BJ (cell line): Measurements from ENCODE around the gene BRWD1. TPM values are rescaled to one million over a fixed set of nuclear protein-coding genes. Genes with fewer than 3 reads are reported as not detected.

Experiments used
- CTCF ChIA-PET: fragments of 350-600 bp; formaldehyde crosslinking; extraction: SDS; loops from one replicate; lab custom pipeline; 2021; ENCODE audit warnings: antibody characterized with exemption, inconsistent platforms; lab: Yijun Ruan, JAX
- POLR2A ChIA-PET: fragments of 300-600 bp; sonication (Branson Sonifier 250); formaldehyde crosslinking; extraction: SDS; loops from one replicate; lab custom pipeline; 2021; ENCODE audit warnings: antibody characterized with exemption; lab: Charles Lee
- DNase-seq: peaks from one replicate; pipeline ENCODE4 v3.0.0-alpha.2; 2011; ENCODE audit warnings: low read depth
- H3K27me3 ChIP-seq: 2 replicates; pipeline ENCODE4 v1.6.0; 2011; ENCODE audit warnings: low read length; ENCODE audit not compliant: control insufficient read depth, insufficient read depth
- H3K36me3 ChIP-seq: 2 replicates; pipeline ENCODE4 v1.5.1; 2011; ENCODE audit warnings: low read length; ENCODE audit not compliant: control insufficient read depth, insufficient read depth
- H3K4me3 ChIP-seq: 2 replicates; pipeline ENCODE4 v1.5.1; 2011; ENCODE audit warnings: low read depth, mild to moderate bottlenecking, control low read depth, low read length
- polyA plus RNA-seq: library from polyadenylated mRNA; depleted of rRNA; stranded (reverse); fragments of >200 nt; gene quantifications from 2 replicates; pipeline ENCODE4 v1.2.3, GENCODE V29; 2011
- TF ChIP-seq, protein P1 (sequence below): IDR thresholded peaks from 2 replicates; pipeline ENCODE4 v1.5.1; 2011; ENCODE audit warnings: low read depth, mild to moderate bottlenecking, control low read depth, inconsistent platforms, low read length, moderate library complexity; ENCODE audit not compliant: insufficient read depth

Gene BRWD1
- polyA plus RNA-seq, 1 experiment, result 5.9 TPM

DNA sequence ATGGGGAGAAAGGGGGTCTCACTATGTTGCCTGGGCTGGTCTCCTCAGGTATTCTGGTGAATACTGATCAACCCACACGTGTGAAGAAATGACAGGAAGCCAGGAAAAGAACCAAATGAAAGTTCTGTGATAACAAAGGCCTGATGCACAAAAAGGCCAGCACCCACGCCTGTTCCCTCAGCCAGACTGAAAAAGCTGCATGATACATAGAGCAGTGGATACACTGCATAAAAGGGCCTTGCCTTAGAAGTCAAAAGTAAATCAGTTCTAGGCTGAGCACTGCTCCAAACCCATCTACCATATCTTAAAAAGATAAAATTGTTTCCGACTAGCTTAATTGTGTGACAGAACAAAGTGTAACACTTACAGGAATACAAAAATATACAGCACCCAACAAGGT is 93.3 kb downstream of the BRWD1 start:
- Histone ChIP-seq H3K4me3 (no peak overlapping the region), H3K36me3 (peaks cover 2% of the 10 kb centered on the region; the same call in 1 of the 2 replicates), H3K27me3 (no peaks in the 10 kb centered on the region)
- POLR2A ChIA-PET, result no interaction called here
- TF ChIP-seq, protein P1, sequence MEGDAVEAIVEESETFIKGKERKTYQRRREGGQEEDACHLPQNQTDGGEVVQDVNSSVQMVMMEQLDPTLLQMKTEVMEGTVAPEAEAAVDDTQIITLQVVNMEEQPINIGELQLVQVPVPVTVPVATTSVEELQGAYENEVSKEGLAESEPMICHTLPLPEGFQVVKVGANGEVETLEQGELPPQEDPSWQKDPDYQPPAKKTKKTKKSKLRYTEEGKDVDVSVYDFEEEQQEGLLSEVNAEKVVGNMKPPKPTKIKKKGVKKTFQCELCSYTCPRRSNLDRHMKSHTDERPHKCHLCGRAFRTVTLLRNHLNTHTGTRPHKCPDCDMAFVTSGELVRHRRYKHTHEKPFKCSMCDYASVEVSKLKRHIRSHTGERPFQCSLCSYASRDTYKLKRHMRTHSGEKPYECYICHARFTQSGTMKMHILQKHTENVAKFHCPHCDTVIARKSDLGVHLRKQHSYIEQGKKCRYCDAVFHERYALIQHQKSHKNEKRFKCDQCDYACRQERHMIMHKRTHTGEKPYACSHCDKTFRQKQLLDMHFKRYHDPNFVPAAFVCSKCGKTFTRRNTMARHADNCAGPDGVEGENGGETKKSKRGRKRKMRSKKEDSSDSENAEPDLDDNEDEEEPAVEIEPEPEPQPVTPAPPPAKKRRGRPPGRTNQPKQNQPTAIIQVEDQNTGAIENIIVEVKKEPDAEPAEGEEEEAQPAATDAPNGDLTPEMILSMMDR, result no peak
- CTCF ChIA-PET, result no interaction called here
- no peak for DNase-seq

GRCh38 chr21:39218082-39218409 is 95.4 kb downstream of the BRWD1 start:
- no peaks in the 10 kb centered on the region for H3K27me3 ChIP-seq
- no peak for DNase-seq
- H3K36me3 ChIP-seq, result peaks cover 2% of the 10 kb centered on the region; the same call in 1 of the 2 replicates
- H3K4me3 ChIP-seq, result no peak overlapping the region
- CTCF ChIA-PET, result no interaction called here
- TF ChIP-seq, protein P1, result no peak
- POLR2A ChIA-PET, result no interaction called here

DNA sequence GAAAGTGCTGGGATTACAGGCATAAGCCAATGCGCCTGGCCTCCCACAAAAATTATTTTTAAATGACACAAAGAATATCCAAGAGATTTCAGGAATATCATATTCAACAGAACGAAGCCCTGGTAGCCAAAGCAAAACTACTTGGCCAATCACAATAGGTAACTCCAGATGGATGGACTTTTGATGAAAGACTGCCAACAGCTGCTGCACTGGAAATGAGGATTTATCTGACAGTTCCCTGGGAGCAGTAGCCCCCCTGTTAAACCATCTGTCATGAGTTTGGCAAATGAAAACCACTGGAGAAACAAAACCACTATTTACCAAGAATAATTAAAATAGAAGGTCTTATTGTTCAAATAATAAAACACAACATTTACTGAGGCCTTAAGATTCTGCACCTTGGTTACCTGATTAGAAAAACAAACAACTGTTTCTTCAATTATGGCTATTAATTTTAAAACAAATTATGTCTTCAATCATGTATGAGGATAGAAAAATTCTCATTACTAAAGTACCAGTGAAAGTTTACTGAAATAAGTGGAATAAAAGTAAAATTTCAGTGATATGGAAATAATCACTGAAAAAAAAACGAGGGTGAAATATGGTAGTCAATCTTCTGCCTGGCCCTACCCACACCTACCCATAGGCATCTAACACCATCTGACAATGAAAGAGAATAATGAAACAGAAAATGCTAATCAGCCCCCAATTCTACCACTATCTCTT is 95.9 kb downstream of the BRWD1 start:
- H3K36me3 ChIP-seq, result peaks cover 2% of the 10 kb centered on the region; the same call in 1 of the 2 replicates
- DNase-seq, result no peak
- H3K27me3 ChIP-seq, result no peaks in the 10 kb centered on the region
- ChIA-PET CTCF (no interaction called here), POLR2A (no interaction called here)
- TF ChIP-seq, protein P1, result no peak
- no peak overlapping the region for H3K4me3 ChIP-seq

DNA sequence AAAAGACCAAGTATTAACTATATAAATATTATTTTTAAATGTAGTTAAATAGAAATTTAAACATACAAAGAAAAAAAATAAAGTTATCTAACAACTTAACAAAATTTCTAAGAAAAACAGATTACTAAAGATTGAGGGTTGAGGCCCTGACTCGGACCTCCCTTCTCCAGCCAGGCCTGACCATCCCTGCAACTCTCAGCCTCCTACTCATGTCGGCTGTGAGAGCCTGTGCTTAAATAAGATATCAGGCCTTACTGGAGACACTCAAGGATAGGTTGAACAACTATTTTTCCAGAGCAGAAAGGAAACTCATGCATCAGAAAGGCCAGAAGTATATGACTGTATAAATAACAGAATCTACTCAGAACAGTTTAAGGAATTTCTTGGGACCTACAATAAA is 97.1 kb downstream of the BRWD1 start:
- Histone ChIP-seq H3K36me3 (peaks cover 3% of the 10 kb centered on the region; the same call in 1 of the 2 replicates), H3K4me3 (no peak overlapping the region), H3K27me3 (no peaks in the 10 kb centered on the region)
- no peak for DNase-seq
- TF ChIP-seq, protein P1, result no peak
- ChIA-PET POLR2A (no interaction called here), CTCF (interaction anchor here (0.9 kb wide), 1 partner anchor 36 kb away, joined by 3 read pairs; no protein-coding TSS in a partner anchor)

DNA sequence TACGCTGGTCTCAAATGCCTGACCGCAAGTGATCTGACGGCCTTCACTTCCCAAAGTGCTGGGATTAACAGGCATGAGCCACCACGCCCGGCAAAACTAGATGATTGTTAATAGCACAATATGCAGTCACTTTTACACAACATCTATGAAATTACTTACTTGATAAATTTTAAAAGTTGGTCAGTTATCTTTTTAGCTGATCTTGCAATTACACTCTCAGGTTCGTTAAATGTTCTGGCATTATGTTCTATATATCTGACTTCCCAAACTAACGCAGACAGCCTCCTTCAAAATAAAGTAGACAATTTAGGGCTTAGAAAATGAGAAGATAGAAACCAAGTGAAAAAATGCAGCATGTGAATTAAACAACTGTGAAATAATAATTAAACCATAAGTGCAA is 98.4 kb downstream of the BRWD1 start:
- ChIA-PET CTCF (interaction anchor here (0.9 kb wide), 2 partner anchors 12 to 37 kb away, joined by 3 read pairs; no protein-coding TSS in a partner anchor), POLR2A (no interaction called here)
- TF ChIP-seq, protein P1, result no peak

More for the DNA sequence above, 98.4 kb downstream of the BRWD1 start:
- no peak for DNase-seq
- Histone ChIP-seq H3K4me3 (no peak overlapping the region), H3K27me3 (no peaks in the 10 kb centered on the region), H3K36me3 (peaks cover 5% of the 10 kb centered on the region; the same call in 1 of the 2 replicates)
